Measurements from ENCODE around the gene LDB2. TPM values are rescaled to one million over a fixed set of nuclear protein-coding genes. Genes with fewer than 3 reads are reported as not detected.

The LDB2 gene
- polyA plus RNA-seq, 1 donor = 41.2 TPM

DNA sequence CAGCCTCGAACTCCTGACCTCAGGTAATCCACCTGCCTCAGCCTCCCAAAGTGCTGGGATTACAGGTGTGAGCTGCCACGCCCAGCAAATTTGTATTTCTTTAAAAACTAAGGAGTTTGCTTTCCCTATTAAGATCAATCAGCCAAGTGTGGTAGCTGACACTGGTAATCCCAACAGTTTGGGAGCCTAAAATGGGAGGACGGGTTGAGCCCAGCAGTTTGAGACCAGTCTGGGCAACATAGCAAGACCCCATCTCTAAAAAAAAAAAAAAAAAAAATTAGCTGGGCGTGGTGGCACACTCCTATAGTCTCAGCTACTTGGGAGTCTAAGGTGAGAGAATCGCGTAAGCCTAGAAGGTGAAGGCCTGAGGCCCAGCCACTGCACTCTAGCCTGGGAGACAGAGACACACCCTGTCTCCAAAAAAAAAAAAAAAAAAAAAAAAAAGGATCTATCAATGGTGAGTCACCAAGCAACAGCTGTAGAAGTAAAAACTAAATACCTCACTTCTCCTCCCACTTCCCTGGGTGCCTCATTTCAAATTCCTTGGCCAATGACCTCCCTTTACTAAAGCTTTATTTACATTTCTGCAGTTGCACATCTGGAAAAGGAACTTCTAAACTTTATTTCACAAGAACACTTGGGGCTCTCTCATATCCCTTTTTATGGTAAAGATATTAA, 54.5 kb downstream of the LDB2 start:
- peak; percentile 67 for DNase-seq

DNA sequence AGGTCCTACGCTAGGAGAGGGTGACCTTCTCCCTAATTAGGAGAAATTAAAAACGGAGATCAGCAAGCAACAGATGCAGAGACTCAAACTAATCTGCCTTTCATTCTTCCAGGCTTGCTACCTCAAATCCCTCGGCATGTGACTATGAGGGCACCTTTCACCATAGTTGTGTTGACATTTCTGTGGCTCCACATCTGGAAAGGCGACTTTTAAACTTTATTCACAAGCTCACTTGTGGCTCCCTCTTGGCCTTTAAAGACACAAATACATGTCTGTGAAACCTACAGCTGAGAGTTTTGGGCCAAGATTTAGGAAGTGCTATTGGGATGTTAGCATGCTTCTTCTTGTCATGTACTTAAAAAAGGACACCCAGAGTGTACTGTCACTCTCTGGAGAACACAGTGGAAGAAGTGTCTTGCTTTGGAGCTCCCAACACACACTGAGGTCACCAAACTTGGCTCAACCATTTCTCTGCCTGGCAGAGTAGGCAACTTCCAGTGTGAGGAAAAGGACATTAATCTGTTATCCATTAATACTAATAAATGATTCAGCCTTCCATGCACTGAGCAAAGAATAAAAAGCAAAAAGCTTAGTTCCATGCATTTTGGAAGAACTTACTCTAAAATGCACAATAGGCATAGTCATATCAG, 60.1 kb downstream of the LDB2 start:
- DNase-seq = no peak

DNA sequence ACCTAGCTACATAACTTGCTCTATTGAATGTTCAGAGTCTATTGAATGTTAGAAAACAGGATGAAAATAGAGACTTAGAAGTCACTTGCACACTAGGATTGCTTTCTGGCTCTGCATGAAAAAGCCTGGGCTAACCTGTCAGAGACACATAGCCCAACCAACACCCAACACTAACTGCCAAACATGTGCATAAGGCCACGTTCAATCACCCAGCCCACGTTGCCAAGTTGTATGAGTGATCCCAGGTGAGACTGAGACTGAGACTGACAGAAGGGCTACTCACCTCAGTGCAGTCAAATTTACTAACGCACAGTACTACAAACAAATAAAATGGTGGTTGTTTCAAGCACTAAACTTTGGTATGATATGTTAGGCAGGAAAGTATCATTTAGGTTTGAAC, 61.0 kb downstream of the LDB2 start:
- no peak for DNase-seq

DNA sequence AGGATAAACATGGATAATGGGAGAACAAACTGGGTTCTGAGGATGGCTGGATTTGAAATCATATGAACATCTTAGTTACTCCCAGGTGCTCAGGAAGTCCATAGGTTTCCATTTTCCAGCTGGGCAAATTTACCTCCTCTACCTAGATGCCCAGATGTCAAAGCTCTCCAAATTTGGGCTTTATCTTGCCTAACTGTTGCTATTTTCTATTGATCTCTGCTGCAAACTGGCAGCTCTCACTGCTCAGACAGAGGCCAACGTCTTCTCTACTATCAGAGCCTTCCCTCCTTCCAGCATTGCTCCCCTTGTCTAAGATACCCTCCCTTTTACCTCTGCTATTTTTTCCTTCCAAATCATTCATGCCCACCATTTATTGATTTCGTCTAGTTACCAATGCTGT, 62.1 kb downstream of the LDB2 start:
- DNase-seq = no peak

DNA sequence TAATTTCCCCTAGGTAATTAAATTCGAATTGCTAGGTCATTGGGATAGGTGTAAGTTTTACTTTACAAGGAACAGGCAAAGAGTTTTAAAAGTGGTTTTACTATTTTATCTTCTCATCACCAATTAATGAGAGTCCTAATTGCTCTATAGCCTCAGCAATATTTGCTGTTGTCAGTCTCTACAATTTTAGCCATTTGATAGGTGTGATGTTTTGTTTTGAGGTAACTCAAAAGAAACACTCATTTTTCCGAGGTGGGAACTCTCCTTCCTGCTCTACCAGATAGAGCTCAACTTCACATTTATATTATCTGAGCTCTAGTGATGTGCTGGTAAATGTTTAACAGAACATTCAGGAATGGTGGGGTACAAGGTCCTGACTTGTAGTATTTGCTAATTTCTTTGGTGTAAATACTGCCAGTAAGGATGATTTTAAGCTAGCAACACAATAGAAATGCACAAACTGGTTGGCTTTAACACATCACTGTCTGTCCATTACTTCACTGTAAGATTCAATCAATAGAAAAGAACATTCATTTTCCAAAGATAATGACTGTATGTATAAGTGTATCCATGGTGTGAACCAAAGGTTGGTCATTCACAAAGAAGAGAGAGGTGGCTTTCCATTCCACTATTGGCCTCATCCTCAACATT, 62.7 kb downstream of the LDB2 start:
- DNase-seq = no peak

DNA sequence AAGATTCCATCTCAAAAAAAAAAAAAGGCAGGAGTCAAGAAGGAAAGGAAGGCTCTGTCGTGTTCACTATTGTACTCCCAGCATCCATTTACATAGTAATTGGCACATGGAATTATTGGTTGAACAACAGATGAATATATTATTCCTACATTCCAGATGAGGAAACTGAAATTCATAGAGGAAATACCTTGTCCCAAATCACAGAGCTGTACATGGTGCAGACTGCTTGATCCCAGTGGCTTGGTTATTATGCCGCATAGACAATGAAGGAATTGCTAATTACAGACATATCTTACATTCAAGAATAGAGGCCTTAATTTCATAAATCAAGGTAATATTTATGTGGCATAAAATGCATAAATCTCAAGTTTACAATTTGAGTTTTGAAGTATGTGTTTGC, 63.6 kb downstream of the LDB2 start:
- no peak for DNase-seq

DNA sequence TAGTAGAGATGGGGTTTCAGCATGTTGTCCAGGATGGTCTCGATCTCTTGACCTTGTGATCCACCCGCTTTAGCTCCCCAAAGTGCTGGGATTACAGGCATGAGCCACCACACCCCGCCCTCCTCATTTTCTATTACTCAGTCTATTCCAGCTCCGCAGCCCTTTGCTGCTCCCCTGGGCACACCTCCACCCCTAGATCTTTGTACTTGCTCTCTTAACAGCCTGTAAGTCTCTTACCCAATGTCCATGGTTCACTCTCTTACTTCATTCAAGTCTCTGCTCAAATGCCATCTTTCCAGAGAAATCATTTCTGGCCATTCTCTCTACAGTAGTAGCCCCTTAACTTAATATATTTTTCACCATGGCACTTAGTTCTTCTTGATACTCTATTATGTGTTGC, 64.7 kb downstream of the LDB2 start:
- DNase-seq = no peak

DNA sequence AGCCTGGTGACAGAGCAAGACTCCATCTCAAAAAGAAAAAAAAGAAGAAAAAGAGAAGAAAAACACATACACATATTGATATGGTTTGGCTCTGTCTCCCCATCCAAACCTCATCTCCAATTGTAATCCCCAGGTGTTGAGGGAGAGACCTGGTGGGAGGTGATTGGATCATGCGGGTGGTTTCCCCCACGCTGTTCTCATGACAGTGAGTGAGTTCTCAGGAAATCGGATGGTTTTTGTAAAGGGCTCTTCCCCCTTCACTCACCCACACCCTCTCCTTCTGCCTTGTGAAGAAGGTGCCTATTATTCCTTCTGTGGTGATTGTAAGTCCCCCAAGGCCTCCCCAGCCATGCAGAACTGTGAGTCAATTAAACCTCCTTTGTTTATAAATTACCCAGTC, 68.4 kb downstream of the LDB2 start:
- DNase-seq = no peak

DNA sequence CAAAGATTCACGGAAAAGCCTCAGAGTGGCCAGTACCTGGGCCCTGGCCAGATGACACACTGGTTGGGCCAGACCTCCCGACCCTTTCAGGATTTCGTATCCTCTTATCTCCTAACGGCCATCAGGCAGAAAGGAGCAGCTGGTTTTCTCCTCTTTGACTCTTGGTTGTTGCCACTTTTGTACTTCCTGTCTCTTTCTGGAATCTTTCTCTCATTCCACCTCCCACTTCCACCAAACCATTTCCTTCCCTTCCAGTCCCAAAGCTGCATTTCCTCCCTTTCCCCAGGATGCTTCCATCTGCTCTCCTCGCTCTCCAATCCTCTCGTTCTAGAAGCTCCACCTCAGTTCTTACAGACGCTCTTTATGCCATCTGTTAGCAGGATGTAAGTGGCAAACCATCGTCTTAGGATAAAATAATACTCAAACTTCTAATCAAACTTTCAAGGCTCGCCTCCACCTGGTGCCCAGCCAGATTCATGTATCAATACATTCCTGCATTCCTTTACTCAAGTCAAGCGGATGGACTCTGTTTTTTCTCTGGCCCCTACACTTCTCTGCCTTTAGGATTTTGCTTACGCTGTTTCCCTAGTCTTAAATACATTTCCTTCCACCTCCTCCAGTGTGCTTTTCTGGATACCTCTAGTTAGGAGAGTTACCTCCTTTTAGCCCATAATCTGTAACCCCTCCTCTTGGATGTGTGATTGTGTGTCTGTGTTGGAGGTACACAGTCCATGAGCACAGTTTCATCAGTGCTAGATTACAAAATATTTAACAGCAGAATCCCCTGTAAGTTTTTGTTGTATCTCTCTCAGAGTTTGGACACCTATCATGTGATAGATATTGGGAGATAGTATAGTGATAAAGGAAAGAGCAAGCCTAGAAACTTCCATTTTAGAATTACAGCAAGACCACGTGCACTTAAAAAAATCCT, 70.4 kb downstream of the LDB2 start:
- DNase-seq = no peak

DNA sequence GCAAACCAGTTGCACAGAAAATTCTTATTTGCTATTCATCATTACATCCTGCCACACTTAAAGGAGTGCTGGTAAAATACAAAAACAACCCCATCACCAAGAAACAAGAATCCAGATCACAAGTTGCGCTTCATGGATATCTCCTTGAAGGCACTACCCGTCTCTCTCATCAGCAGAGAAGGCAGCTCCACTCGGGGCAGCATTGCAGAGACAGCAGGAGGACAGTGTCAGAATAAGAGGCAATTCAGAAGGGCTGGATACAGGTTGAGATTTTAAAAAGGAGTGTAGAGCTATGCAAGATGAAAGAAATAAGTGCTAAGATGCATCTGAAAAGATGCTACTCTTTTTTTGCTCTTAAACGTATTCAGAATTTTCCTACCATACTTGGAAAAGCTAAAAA, 71.4 kb downstream of the LDB2 start:
- no peak for DNase-seq

DNA sequence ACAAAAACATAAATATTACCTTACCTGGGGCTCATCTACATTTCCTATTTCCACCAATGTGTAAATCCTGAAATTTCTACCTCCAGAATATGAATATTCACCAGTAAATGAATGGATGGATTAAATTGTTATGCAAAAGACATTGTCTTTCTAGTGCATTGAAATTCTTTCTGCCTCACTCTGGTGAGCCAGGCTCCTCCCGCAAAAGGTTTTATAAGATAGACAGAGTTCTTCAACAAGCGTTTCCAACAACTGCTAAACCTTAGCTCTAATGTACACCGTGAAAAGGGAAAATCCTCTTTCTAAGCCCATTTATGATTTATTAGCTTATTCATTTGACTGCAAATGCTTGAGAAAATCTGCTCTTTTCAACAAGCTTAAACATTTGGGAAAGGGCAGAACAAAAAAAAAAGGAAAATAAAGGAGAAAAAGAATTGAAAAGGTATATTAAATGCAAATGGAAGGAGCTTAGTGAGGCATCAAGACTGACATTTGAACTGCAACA, 72.0 kb downstream of the LDB2 start:
- DNase-seq = no peak

DNA sequence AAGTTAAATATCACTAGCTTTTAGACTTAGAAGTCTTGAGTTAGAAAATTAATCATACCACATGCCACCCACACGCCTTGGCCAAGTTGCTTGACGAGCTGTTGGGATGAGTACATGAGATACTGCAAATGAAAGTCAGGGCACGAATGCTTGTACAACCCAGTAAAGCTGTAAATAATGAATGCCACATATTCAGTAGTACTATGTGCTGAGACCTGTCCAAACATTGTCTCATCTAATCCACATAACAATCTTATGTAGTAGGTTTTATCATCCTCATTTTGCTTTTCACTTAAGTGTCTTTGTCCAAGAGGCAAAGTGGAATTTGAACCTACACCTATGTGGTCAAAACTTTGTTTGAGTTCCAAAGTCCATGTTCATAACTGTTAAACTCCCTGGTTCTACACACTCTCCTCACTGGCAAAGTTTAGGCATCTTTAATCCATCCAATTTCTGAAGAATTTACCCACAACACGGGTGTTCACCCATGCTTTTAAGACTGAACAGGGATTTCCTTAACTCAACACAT, 74.1 kb downstream of the LDB2 start:
- no peak for DNase-seq

DNA sequence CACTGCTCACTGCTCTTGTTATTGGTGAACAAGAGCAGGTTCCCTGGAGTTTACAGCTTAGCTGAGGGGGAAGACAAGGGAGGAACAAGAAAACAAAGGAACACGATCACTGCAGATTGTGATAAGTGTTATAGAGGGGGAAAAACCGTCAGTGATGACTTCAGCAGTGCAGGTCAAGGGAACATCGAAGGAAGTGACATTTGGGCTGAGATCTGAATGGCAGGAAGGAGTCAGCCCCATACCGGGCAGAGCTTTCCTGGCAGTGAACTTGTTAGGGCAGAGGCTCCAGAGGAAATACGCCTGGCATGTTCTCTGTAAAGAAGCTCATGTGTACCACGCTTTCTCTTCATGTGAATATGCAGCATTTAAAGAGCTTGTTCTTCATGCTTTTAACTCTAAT, 78.1 kb downstream of the LDB2 start:
- DNase-seq = no peak

DNA sequence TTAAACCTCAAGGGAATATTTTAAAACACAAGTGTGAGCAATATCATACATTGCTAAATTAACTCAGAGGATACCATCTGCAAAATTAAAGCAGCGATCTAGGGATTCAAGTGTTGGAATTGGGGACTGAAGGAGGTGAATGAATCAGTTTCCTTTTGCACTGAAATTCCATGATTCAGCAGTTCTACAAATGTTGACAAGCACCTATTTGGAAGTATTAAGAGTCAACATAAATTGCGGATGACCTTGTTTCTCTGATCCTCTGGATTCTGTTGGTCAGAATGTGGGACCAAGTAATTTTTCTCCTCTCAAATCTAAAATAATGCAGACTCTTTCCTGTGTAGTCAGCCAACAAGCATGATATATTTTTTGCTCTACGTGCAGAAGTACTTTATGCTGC, 78.8 kb downstream of the LDB2 start:
- DNase-seq = no peak

DNA sequence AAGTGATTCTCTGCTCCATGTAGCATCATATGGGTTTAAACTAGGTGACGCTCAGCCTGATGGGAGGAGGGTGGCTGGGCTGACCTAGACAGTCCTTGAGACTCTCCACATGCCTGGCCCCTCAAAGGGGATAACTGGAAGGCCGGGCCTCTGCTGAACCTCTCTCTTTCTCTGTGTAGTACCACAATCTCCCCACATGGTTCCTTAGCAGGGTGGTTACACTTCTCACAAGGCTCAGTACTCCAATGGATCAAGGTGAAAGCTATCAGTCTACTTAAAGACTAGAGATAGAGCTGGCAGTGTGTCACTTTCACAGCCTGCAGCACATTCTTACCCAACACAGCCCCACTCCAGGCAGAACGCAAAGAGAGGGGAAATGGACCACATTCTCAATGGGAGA, 80.4 kb downstream of the LDB2 start:
- DNase-seq = no peak

DNA sequence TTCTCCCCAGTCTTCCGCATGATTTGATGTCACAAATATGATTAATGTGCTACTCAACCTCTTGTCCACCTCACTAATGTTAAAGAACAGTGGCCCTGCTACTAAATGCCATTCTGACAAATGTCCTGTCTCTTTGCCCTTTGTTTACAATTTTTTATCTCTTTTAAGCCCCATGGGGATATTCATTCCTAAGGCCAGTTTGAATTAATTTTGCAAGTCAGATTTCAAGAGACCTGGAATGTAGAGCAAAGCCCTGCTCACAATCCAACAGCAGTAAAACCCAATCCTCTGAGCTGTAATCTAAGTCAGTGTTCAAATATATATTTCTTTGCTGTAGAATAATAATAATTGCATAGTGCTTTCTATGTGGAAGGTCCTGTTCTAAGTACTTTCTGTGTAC, 81.2 kb downstream of the LDB2 start:
- no peak for DNase-seq

DNA sequence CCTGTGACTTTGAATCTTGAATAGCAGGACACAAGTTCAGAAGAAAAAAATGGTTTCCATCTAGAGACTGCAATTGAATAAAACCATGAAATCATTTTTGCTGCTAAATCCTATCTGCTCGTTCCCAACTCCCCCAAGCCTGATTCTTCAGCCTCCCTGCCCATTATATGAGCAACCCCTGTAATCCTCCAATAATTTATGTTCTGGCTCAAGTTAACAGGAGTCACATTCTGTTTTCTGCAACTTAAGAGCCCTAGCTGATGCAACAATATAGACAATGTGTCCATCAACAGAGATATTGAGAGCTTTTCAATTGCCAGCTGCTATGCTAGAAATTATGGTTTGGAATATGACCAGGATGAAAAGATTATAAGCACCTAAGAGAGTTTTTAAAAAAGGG, 84.1 kb downstream of the LDB2 start:
- no peak for DNase-seq

DNA sequence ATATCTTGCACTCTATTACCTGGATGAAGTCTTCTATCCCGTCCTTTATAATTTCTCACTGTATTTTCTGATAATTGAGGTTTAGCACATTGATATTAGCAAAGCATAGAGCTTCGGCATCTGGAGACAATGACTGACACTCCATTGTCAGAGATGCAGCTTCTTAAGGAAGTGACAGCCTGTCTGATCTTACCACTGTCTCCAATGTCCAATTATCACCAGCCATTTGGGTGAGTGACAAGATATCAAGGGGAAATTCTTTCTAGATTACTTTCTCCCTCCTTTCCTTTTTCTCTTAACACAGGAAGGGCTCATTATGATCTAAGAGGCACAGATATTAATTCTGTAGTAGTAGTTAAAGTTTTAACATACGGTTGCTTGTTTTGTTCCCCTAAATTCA, 86.4 kb downstream of the LDB2 start:
- no peak for DNase-seq

DNA sequence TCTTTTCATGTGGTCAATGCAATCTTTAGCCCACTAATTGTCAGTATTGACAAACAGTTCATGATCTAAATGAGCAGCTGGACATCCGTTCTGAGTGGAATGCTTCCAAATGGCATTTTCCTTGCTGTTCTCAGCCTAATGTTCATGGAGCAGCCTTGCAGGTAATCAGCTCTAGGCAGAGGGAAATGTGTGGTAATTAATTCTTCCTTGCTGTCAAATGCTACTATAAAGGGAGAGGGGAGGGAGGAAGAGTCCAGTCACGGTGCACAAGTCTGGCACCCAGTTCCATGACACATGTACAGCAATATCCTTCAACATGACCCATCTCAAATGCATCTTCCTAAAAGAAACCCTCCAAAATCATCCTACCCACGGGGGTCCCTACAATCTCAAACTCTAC, 88.5 kb downstream of the LDB2 start:
- no peak for DNase-seq

DNA sequence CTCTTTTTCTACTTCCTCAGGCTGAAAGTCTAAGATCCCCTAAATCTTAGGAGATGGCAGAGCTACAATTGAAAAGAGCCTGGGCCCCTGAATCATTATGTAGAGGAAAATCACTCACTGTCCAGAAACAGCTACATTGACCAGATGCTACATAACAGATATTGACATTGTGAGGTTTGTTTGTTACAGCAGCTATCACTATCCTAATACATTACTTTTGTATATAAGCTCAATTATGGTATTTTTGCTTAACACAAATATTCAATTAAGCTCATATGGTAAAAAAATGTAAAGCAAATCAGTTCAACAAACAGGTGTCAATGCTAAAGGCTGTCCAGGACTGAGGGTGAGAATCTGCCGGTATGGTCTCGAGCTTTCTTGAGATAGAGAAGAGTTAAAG, 89.4 kb downstream of the LDB2 start:
- DNase-seq = no peak

DNA sequence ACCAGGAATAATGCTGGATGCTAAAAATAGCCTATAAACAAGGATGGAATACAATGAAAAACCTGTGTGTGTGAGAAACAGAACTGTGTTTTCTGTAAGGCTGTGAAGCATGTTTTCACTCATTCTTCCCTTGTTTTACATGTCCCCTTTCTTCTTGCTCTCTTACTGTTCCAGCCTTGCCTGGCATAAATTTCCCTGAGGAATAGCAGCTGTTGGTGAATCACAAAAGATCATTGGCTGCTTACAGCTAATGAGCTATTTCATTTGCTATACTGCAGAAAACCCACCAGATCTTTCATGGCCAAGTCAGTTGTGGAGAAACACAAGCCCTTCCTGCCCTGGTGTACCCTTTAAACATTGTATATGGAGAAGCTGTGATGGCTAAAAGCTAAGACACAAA, 91.1 kb downstream of the LDB2 start:
- no peak for DNase-seq

DNA sequence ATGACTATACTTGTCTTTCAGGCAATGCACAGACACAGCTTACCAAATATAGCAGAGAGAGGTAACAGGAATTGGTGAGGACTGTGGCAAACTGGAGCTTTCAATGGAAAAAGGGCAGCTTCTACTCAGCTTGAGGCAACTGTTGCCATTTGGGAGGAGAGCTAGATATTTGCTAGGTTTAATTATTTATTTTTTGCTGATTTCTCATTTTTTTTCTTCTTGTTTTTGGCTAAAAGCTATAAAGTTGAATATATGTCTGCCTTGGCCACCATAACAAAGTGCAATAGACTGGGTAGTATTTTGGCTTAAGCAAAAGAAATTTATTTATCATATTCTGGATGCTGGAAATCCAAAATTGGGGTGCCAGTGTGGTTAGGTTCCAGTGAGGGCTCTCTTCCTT, 93.9 kb downstream of the LDB2 start:
- DNase-seq = no peak

DNA sequence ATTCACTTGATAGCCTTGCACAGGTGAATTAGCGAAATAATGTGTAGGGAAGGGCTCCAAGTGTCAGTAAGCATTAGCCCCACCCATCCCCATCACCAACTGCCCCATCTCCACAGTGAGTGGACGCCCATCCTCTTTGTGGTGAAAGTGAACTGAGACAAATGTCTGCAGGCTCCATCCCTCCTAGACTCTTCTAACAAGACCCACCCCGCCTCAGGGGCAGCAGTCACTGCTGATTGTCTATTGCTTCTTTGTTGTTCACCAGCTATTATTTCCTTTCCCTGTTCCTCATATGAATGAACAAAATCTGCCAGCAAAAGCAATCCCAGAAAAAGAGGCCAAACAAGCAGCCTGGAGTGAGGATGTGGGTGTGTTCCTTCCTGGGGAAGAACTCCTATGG, 96.4 kb downstream of the LDB2 start:
- no peak for DNase-seq

All from hindlimb muscle (tissue), 1 donor.